Ecto neural progenitor cell (in vitro differentiated cells): ENCODE data around the gene SMCO2.

Experiments
- DNase-seq: peaks from one replicate; pipeline ENCODE4 v3.0.0-alpha.2; 2018; ENCODE audit warnings: low spot score

Gene SMCO2

DNA sequence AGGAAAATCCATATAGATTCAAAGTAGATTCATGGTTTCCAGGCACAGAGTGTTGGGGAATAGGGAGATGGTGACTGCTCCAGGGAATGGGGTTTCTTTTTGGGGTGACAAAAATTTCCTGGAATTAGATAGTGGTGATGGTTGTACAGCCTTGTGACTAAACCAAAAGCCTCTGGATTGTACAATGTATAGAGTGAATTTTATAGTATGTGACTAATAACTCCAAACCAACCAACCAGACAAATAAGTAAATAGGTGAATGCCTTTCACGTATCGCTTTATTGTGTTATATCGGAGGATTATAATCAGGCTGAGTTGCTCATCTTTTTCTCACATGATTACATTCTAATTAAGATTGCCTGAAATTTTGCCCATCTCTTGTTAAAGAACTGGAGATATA is 52.8 kb downstream of the SMCO2 start:
- no peak for DNase-seq

DNA sequence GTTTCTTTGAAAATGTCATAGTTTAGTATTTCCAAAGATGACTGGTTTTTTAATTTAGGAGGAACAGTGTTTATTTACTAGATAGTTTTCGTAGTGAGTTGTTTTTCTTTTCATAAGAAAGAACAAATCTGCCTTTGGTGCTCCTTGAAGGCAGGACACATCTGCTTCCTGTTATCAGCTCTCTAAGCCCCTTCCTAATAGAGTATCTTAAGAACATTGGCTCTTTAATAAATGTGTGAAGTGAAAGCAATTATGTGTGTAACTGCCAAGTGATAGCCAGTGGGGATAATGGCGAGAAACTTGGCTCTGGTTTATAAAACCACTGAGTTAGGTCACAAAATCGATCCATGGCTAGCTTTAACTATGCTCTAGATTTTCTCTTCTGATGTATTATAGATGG is 54.0 kb downstream of the SMCO2 start:
- no peak for DNase-seq

DNA sequence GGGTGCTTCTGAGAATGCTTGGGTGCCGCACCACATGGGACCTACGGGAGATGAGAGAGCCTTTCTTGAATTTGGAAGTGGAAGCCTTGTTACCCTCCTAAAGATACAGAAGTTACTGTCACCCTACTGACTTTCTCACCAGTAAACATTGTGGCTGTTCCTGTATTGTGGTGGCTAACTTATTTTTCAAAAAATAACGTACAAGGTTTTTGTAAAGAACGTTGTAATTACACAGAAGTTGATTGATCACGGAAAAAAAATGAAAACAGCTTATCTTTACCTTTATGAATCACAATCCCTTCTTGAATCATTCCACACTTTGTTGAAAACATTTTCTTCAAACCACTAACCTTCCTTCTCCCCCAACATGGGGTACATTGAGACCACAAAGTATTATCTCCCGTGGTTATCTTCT is 55.5 kb downstream of the SMCO2 start:
- no peak for DNase-seq

GRCh38 chr12:27504507-27504906 is 58.0 kb downstream of the SMCO2 start:
- no peak for DNase-seq

DNA sequence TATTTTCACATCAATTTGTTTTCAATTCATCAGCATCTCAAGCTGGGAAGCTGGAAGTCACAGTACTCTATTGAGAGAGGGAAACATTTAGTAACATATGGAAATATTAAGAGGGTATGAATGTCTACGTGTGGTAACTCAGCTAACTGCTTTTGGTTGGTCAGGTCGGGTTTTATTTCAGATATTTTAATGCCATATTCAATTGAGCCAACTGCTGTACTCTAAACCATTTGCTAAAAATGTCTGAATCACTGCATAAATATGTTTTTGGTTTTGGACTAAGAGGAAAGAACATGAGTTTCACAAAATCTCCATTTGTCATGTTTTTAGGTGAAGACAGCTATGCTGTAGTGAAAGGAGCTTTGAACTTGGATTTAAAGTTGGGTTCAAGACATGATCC is 58.6 kb downstream of the SMCO2 start:
- no peak for DNase-seq

GRCh38 chr12:27505761-27506160 is 59.2 kb downstream of the SMCO2 start:
- DNase-seq: no peak

DNA sequence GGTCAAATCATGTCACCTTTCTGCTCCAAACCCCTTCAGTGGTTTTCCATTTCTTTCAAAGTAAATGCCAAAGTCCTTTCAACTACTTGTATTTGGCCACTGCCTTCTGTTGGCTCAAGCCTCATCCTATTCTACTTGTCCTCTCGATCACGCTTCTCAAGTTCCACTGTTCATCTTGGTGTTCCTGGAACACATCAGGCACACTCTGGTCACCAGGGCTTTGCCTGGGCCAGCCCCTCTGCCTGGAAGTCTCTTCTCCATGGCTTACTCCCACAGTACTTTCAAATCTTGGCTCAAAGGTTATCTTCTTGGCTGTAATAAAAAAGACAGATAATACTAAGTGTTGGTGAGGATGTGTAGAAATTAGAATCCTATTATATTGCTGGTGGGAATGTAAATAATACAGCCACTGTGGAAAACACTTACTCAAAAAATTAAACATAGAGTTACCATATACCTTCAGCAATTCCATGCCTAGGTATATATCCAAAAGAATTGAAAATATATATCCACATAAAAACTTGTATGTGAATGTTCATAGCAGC is 60.2 kb downstream of the SMCO2 start:
- DNase-seq: no peak

DNA sequence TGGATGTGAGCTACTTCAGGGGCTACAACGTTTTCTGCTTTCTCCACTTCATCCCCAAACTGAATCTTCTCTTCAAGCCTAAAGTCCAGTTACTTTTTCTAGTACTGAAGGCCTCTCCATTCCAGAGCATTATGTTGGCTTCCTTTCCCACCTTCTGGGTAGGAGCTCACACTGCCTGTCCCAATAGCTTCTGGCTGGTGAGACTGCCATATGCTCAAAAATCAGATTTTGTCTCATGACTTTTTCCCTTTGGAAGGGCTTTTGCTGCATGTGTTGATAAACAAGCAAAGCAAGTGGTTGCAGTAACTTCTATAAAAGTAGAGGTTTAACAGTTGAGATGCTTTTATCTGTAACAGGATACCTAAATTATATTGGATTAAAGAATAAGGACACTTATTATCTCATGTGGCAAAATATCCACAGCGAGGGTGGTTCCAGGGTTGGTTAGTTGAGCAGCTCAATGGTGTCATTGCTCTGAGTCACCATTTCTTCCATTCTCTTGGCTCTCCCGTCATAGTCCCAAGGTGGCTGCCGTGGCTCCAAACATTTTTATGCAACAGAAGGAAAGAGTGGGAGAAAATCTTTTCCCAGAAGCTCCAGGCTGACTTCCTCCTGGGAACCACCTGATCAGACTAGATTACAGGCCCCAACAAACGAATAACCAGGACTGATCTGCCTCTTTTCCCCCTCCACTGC is 62.3 kb downstream of the SMCO2 start:
- DNase-seq: no peak

DNA sequence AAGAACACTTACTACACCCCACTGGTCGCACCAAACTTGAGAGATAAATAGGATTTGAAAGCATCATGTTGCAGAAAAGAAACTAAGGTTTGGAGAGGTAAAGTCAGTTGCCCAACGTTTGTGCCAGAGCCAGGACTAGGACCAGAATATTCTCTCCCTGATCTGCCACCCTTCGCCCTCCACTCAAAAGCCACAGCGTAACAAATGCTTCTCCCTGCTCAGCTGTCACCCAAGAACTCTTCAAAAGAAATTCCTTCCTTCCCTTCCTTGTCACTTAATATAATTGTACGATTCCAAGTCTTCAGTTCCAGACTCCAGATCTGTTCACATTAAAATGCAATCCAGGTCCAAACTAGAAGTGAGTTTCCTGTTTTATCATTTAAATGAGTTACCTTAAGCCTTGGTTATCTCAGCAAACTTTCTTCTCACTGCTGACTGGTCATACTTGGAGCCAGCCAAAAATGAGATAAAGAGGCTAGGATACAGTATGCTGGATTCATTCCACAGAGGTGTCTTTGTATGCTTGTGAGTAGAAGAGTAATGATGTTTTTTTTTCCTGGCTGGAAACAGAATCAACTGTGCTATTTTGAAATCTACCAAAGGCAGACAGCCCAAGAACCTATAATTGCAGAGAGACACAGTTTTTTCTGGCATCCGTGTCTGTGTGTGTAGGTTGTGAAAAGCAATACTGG is 64.6 kb downstream of the SMCO2 start:
- DNase-seq: no peak

GRCh38 chr12:27511723-27512045 is 65.1 kb downstream of the SMCO2 start:
- no peak for DNase-seq

GRCh38 chr12:27513155-27513824 is 66.8 kb downstream of the SMCO2 start:
- DNase-seq: no peak

DNA sequence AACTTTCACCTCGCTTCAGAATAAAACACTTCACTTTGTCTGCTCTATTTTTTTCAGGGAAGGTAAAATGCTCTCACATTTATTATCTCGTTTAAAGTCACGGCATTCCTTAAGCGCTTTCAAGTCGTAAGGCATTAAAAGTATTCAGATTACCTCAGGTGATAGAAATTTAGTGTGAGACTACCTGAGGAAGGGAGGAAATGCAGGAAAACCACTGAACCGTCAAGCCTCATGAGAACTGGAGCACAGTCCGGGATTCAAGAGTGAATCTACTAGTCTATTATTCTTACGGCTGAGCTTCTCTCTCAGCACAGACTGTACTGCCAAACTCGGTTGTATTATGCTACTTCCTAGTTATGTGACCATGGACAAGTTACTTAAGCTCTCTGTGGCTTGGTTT is 69.1 kb downstream of the SMCO2 start:
- DNase-seq: no peak

GRCh38 chr12:27516625-27517024 is 70.1 kb downstream of the SMCO2 start:
- no peak for DNase-seq

DNA sequence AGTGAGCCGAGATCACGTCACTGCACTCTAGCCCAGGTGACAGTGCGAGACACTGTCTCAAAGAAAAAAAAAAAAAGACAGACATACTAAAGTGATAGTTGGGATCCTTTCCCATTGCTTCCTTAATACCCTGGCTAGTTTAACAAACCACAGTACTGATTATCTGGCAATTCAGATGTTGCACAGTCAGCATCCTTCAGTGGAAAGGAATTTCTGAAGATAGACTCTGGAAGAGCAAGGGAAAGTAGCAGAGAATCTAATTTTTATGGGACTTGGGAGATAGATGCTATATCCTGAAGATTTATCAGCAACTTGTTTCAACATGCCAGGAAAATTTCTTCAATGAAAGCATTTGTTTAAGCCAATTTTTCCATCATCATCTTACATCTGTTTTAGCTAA is 71.0 kb downstream of the SMCO2 start:
- DNase-seq: no peak

- no peak for DNase-seq
Measured at GRCh38 chr12:27517961-27518665, 71.6 kb downstream of the SMCO2 start.

- no peak for DNase-seq
Measured at GRCh38 chr12:27521066-27521465, 74.5 kb downstream of the SMCO2 start.

GRCh38 chr12:27521981-27522380 is 75.4 kb downstream of the SMCO2 start:
- no peak for DNase-seq

DNA sequence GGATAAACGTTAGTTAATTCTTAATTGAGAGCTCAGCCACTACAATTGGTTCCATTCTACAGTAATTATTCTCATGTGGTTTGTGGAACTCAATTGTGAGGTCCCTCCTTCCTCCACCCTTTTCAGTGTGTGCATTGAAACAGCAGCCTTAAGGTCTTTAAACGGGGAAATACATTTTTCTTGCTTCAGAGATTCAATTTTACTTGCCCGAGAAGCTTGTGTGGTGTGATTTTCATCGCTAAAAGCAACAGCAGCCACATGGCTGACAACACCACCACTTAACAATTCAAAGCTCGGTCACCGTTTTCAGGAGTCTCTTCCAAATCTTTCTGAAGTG is 76.7 kb downstream of the SMCO2 start:
- no peak for DNase-seq

- DNase-seq: peak; percentile 100
Measured at GRCh38 chr12:27523642-27524493, 77.3 kb downstream of the SMCO2 start, which contains the start of gene PPFIBP1. TSS of gene PPFIBP1 (plus strand) at chr12:27524206. CDS start at chr12:27633397, 109,191 bp downstream.

- DNase-seq: no peak
Measured at GRCh38 chr12:27524494-27524835, 77.9 kb downstream of the SMCO2 start.

GRCh38 chr12:27524839-27525753 is 78.6 kb downstream of the SMCO2 start:
- no peak for DNase-seq
